HFFc6 (cell line): ENCODE results near the gene ADCY2. TPM values are rescaled to one million over a fixed set of nuclear protein-coding genes. Genes with fewer than 3 reads are reported as not detected.

ENCODE experiments used
- DNase-seq: peaks from one replicate; pipeline ENCODE4 v3.0.0-alpha.2; 2018
- H3K27ac Mint-ChIP-seq: 2 replicates; pipeline ENCODE4 v1.8.0; 2020; ENCODE audit warnings: mild to moderate bottlenecking, mixed read lengths
- H3K27me3 Mint-ChIP-seq: 2 replicates; pipeline ENCODE4 v1.8.0; 2021; ENCODE audit warnings: mild to moderate bottlenecking, moderate library complexity, mixed read lengths; ENCODE audit not compliant: insufficient read depth
- H3K36me3 Mint-ChIP-seq: 2 replicates; pipeline ENCODE4 v1.8.0; 2021; ENCODE audit warnings: low read depth, mixed read lengths
- H3K4me1 Mint-ChIP-seq: 2 replicates; pipeline ENCODE4 v1.8.0; 2020; ENCODE audit warnings: low read depth, mixed read lengths
- H3K4me3 Mint-ChIP-seq: 2 replicates; pipeline ENCODE4 v1.8.0; 2020; ENCODE audit warnings: mild to moderate bottlenecking, moderate library complexity, mixed read lengths
- H3K9me3 Mint-ChIP-seq: 2 replicates; pipeline ENCODE4 v1.8.0; 2020; ENCODE audit warnings: mild to moderate bottlenecking, mixed read lengths
- long read RNA-seq: library from polyadenylated mRNA; unstranded; transcript quantifications from one replicate; pipeline ENCODE4 v2.0.0, GENCODE V29; 2019
- total RNA-seq, 6 experiments: library from RNA; stranded (reverse); fragmentation: NEBNext Ultra II Directional; extraction: Animal tissue kit (Norgen Biotek cat#: 25700); gene quantifications; 2 replicates in 1 of 6; 3 replicates in 5 of 6; pipeline ENCODE4 v1.2.3, GENCODE V29; 2021
- TF ChIP-seq, protein P1 (sequence below): fragments of 200-600 bp; sonication (generic); IDR thresholded peaks from 2 replicates; pipeline ENCODE4 v1.5.0; 2021; ENCODE audit warnings: antibody characterized with exemption, mild to moderate bottlenecking

The ADCY2 gene
- not detected for total RNA-seq
- long read RNA-seq: 0 reads

DNA sequence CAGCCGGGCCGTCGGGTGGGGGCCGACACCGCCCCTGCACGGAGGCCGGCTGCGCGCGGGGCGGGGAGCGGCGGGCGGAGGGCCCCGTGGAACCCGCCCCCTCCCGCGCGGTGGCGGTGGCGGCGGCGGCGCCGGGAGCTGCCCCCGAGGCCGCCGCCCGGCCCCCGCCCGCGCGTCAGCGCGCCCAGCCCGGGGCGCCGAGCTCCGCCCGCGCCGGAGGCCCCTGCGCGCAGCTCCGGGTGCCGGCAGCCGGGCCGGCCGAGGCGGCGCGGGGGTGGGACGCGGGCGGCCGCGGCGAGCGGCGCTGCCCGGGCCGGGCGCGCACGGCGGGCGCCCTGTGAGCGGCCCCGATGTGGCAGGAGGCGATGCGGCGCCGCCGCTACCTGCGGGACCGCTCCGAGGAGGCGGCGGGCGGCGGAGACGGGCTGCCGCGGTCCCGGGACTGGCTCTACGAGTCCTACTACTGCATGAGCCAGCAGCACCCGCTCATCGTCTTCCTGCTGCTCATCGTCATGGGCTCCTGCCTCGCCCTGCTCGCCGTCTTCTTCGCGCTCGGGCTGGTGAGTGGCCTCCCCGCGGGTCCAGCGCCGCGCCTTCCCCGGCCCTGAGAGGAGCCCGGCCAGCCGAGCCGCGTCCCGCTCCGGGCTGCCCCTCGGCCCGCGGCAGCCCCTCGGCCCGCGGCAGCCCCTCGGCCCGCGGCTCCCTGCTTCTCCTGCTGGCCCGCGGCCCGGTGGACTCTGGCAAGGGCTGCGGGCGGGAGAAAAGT, at the start of gene ADCY2:
Gene ADCY2 (plus strand): TSS at position 192 of the 766 bp plus-strand sequence. CDS start 159 bp downstream, at position 351.
- DNase-seq: no peak
- Mint-ChIP-seq H3K9me3 (peaks cover 4% of the 10 kb centered on the region; the same call in 1 of the 2 replicates), H3K4me3 (no peak within 1 kb of the TSS), H3K27ac (no peak within 1 kb of the TSS), H3K4me1 (no peaks in the 10 kb centered on the region), H3K36me3 (no peaks in the 10 kb centered on the region), H3K27me3 (peaks cover 11% of the 10 kb centered on the region)
- TF ChIP-seq, protein P1, sequence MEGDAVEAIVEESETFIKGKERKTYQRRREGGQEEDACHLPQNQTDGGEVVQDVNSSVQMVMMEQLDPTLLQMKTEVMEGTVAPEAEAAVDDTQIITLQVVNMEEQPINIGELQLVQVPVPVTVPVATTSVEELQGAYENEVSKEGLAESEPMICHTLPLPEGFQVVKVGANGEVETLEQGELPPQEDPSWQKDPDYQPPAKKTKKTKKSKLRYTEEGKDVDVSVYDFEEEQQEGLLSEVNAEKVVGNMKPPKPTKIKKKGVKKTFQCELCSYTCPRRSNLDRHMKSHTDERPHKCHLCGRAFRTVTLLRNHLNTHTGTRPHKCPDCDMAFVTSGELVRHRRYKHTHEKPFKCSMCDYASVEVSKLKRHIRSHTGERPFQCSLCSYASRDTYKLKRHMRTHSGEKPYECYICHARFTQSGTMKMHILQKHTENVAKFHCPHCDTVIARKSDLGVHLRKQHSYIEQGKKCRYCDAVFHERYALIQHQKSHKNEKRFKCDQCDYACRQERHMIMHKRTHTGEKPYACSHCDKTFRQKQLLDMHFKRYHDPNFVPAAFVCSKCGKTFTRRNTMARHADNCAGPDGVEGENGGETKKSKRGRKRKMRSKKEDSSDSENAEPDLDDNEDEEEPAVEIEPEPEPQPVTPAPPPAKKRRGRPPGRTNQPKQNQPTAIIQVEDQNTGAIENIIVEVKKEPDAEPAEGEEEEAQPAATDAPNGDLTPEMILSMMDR: no peak

DNA sequence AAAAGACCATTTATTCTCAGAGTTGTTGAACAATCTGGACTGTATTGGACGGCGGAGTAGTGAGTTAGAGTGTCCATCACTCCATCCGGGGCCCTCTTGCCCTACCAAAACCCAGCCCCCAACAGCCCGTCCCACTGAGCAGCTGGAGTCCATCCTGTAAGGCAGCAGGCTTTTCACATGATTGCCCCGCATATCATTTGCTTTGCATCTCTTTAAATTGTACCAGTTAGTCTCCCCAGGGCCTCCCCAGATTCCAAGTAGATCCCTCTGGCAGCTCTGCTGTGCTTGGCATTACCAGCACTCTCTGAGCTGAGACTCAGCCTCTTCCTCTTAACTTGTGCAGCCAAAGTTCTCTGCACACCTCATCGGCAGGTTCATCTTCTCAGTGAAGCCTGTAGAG, 48.6 kb upstream of the ADCY2 start:
- Mint-ChIP-seq H3K9me3 (peaks cover 2% of the 10 kb centered on the region), H3K4me1 (no peaks in the 10 kb centered on the region), H3K27ac (no peak overlapping the region), H3K36me3 (no peaks in the 10 kb centered on the region), H3K27me3 (peaks cover 9% of the 10 kb centered on the region; the same call in 1 of the 2 replicates), H3K4me3 (no peak overlapping the region)
- no peak for DNase-seq
- TF ChIP-seq, protein P1: no peak

DNA sequence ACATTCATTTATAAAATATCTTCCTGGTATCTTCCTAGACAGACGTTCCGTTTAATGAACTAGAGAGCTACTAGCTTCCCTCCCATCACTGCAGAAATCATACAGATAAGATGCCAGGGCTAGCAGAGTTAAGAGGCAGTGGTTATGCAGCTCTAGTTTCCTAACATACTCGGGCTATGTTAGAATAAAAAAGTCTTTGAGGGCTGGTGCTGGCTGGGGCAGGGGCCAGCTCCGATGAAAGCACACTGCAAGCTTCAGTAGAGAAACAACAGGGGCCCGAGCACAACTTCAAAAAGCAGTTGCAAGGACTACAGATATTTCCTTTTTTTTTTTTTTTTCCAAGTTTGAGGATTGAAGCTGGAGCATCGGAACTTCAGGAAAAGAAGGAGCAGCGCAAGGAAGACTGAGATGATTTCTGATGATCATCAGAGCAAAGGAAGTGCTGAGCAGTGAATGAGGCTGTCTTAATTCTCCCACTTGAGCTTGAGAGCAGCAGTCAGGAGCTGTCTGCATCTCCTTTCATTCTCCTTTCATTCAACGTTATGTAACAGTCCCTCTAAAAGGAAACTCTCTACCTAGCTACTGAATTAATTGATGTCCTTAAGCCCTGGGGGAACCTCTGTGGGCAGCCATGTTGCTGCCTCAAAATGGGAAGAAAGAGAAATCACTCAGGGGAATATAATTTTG, 47.6 kb upstream of the ADCY2 start:
- Mint-ChIP-seq H3K36me3 (no peaks in the 10 kb centered on the region), H3K4me3 (no peak overlapping the region), H3K27me3 (peaks cover 9% of the 10 kb centered on the region; the same call in 1 of the 2 replicates), H3K27ac (no peak overlapping the region), H3K4me1 (no peaks in the 10 kb centered on the region), H3K9me3 (no peaks in the 10 kb centered on the region)
- DNase-seq: no peak
- TF ChIP-seq, protein P1: no peak

DNA sequence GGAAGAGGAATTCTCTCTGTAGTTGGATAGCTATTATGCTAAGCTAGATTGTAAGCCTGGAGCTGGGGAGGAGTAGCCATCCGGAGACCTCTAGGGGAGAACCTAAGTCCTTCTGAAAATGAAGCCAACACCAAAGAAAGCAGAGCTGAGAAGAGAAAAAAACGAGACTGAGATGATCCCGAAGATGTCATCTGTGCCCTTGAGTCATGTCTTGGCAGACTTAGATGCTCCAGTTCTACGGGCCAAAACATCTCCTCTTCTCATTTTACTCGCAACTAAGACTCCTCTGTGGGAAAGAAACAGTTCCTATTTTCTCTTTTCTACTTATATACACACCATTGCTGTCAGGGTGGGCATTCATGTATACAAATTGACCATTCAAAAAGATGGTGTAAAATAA, 34.3 kb upstream of the ADCY2 start:
- Mint-ChIP-seq H3K4me1 (no peaks in the 10 kb centered on the region), H3K27ac (no peak overlapping the region), H3K27me3 (no peaks in the 10 kb centered on the region), H3K4me3 (no peak overlapping the region), H3K9me3 (peaks cover 4% of the 10 kb centered on the region; the same call in 1 of the 2 replicates), H3K36me3 (no peaks in the 10 kb centered on the region)
- TF ChIP-seq, protein P1: no peak
- DNase-seq: no peak

DNA sequence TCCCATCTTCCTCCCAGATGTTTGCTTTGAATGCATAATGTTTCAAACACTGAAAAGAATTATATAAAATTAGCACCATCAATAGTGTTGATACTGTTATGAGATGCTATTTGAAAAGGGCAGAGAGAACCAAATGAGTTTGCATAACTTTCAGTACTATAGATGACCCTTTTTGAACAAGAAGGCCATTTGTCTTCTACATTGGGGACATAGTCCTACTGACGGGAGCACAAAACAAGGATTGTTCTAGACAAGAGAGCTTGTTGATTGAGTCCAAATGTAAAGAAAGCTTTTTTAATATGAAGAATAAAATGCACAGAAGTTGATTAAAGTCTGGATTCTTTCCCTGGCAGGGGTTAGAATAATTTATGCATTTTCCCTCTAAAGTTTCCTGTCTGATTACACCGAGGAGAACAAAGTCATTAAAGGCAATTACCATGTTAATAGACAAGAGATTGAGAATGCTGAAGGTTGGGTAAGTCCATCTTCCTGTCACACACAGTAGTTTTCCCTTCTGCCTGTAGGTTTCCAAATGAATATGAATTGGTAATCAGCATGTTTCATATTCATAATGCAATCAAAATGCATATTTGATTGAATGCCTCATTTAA, 32.8 kb upstream of the ADCY2 start:
- no peak for DNase-seq
- TF ChIP-seq, protein P1: no peak
- no peak overlapping the region for H3K27ac Mint-ChIP-seq
- no peak overlapping the region for H3K4me3 Mint-ChIP-seq
- no peaks in the 10 kb centered on the region for H3K4me1 Mint-ChIP-seq
- H3K9me3 Mint-ChIP-seq: peaks cover 4% of the 10 kb centered on the region; the same call in 1 of the 2 replicates
- no peaks in the 10 kb centered on the region for H3K27me3 Mint-ChIP-seq
- no peaks in the 10 kb centered on the region for H3K36me3 Mint-ChIP-seq
